GM12873 (cell line): ENCODE results near the gene HES5.

Source experiments
- CTCF ChIP-seq: IDR thresholded peaks from 2 replicates; pipeline ENCODE4 v1.5.1; 2012; ENCODE audit warnings: low read depth, mild to moderate bottlenecking, moderate library complexity, low read length, control low read depth; ENCODE audit not compliant: insufficient read depth; ENCODE audit errors: missing control alignments

The HES5 gene

GRCh38 chr1:2538376-2538775 lies 8.3 kb upstream of the HES5 start:
- TF ChIP-seq CTCF = no peak

GRCh38 chr1:2537784-2538115 lies 7.7 kb upstream of the HES5 start:
- no peak for TF ChIP-seq CTCF

GRCh38 chr1:2535981-2536380 lies 5.9 kb upstream of the HES5 start:
- no peak for TF ChIP-seq CTCF

GRCh38 chr1:2535455-2535854 lies 5.4 kb upstream of the HES5 start:
- no peak for TF ChIP-seq CTCF

GRCh38 chr1:2534687-2535441 lies 4.8 kb upstream of the HES5 start:
- no peak for TF ChIP-seq CTCF

GRCh38 chr1:2534315-2534686 lies 4.2 kb upstream of the HES5 start:
- no peak for TF ChIP-seq CTCF

- no peak for TF ChIP-seq CTCF
Observed at GRCh38 chr1:2533365-2533764, 3.3 kb upstream of the HES5 start.
